MV-4-11 (cell line): Measurements from ENCODE around the gene RLN3.
"Not testable (repeated sequence)": the region's sequence is repeated elsewhere in the genome, so short reads cannot be mapped to it uniquely, and the experiment has no call there.

Source experiments
- DNase-seq: peaks from one replicate; lab custom pipeline; 2025; lab: John Stamatoyannopoulos, UW

The RLN3 gene

DNA sequence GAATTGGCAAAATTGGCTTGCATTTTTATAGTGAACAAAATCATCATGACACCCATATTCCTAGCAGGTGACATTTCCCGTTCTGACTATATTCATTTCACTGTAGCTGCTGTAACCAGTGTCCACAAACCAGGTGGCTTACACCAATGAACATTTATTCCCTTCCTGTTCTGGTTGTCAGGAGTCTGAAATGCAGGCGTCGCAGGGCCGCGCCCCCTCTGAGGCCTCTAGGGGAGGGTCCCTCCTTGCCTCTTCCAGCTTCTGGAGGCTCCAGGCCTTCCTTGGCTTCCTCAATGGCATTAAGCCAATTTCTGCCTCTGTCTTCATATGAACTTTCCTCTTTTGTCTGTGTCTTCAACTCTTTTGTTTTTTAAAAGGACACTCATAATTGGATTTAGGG lies 6.5 kb upstream of the RLN3 start:
- no peak for DNase-seq

DNA sequence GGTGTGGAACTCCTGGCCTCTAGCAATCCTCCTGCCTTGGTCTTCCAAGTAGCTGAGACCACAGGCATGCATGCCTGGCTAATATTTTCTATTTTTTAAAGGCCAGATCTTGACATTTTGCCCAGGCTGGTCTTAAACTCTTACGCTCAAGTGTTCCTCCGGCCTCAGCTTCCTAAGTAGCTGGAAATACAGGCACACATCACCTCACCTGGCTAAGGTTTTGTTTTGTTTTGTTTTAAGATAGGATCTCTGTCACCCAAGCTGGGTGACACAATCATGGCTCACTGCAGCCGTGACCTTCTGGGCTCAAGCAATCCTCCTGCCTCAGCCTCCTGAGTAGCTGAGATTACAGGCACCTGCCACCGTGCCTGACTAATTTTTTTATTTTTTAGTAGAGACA lies 5.5 kb upstream of the RLN3 start:
- DNase-seq: no peak

DNA sequence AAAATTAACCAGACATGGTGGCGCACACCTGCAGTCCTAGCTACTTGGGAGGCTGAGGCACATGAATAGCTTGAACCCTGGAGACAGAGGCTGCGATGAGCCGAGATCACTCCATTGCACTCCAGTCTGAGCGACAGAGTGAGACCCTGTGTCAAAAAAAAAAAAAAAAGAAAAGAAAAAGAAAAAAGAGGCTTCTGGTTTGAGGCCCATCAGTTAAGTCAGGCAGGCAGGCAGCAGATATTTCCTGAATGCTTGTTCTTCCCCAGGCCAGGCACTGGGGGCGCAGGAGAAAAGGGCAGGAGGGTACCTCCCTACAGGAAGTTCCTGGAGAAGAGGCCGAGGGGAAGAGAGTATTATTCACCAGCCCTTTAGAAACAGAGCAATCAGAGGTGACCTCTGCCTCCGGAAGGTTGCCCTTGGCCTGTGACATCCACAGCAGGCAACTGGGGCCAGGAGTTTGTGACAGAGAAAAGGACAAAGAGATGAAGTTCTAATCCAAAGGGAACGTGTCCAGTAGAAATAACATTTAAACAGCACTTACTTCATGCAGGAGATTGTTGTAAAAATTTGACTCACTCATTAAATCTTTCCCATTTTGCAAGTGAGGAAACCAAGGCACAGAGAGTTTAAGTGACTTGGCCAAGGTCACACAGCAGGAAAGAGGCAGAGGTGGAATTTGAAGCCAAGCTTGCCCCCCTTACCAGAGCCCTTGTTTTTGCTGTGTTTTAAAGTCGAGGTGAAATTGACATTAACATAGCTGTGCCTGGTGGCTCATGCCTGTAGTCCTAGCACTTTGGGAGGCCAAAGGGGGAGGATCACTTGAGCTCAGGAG lies 4.3 kb upstream of the RLN3 start:
- peak; percentile 89 for DNase-seq

DNA sequence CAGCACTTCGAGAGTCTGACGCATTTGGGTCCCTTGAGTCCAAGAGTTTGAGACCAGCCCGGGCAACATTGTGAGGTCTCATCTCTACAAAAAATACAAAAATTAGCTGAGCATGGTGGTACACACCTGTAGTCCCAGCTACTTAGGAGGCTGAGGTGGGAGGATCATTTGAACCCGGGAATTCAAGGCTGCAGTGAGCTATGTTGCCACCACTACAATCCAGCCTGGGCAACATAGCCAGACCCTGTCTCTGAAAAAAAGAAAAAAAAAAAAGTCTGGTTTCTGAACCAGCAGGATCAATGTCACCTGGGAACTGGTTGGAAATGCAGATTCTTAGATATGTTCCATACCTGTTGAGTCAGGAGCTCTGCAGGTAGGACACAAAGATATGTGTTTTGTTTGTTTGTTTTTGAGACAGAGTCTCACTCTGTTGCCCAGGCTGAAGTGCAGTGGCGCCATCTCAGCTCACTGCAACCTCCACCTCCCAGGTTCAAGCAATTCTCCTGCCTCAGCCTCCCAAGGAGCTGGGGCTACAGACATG lies 1.2 kb upstream of the RLN3 start:
- not testable (repeated sequence) for DNase-seq

DNA sequence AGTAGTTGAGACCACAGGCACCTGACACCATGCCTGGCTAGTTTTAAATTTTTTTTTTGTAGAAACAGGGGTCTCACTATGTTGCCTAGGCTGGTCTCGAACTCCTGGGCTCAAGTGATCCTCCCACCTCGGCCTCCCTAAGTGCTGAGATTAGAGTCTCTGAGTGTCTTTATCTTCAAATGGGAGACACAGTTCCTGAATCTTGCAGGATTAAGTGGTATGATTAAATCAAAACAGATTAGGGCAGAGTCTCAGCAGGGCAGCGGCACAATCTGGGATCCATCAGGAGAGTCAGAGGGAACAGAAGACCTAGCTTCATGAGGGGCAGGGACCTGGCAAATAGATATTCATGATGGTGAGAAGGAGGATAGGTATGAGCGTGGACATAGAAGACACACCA lies 953 bp downstream of the RLN3 start:
- no peak for DNase-seq

DNA sequence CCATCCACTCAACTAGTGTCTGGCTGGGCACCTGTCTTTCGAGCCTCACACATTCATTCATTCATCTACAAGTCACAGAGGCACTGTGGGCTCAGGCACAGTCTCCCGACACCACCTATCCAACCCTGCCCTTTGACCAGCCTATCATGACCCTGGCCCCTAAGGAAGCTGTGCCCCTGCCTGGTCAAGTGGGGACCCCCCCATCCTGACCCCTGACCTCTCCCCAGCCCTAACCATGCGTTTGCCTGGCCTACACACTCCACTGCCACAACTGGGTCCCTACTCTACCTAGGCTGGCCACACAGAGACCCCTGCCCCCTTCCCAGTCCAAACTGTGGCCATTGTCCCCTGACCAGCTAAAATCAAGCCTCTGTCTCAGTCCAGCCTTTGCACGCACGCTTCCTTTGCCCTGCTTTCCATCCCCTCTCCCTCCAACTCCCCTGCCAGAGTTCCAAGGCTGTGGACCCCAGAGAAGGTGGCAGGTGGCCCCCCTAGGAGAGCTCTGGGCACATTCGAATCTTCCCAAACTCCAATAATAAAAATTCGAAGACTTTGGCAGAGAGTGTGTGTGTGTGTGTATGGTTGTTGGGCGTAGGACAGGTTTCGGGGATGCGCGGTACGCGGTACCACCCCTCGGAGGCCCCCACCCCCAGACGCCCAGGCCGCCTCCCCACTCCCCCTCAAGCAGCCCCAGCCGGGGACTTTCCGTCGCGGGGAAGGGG lies 3.2 kb downstream of the RLN3 start:
- DNase-seq: no peak

DNA sequence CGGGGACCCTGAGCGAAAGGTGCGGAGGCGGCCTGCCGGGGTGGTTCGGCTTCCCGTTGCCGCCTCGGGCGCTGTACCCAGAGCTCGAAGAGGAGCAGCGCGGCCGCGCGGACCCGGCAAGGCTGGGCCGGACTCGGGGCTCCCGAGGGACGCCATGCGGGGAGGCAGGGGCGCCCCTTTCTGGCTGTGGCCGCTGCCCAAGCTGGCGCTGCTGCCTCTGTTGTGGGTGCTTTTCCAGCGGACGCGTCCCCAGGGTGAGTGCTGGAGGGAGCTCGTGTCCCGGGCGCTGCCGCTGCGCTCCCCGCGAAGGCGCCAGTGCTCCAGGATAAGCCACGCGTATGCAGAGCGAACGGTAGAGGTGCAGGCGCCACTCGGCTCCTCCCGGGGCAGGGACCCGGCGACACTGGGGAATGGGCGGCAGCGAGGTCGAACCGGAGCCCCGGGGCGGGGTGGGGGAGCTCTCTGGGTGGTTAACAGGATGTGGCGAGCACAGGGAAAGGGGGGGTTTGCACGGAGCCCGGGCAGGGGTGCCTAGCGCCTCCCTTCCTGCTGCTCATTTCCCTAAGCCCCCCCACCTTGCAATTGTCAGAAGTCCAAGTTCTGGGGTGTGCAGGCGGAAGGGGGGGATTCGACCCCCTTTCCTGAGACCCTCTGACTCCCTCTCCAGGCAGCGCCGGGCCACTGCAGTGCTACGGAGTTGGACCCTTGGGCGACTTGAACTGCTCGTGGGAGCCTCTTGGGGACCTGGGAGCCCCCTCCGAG lies 4.0 kb downstream of the RLN3 start, which contains the start of gene IL27RA:
Gene IL27RA (plus strand): TSS at position 44 of the 762 bp plus-strand sequence. CDS start 111 bp downstream, at position 155.
- DNase-seq: peak; percentile 61

DNA sequence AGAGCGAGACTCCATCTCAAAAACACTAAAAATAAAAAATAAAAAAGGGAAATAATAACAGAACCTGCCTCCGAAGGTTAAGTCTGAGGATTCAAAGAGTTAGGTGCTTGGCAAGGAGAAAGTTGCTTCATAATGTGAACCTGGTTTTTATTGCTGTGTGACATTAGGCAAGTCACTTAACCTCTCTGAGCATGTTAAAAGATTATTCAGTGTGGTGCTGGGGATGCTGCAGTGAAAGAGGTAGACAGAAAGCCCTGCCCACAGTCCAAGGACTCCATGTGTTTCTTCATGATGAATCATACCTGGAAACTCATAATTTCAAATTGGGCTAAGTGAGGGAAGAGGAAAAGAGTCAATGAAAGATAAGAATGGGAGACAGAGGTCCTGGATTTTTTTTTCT lies 6.0 kb downstream of the RLN3 start:
- DNase-seq: no peak

DNA sequence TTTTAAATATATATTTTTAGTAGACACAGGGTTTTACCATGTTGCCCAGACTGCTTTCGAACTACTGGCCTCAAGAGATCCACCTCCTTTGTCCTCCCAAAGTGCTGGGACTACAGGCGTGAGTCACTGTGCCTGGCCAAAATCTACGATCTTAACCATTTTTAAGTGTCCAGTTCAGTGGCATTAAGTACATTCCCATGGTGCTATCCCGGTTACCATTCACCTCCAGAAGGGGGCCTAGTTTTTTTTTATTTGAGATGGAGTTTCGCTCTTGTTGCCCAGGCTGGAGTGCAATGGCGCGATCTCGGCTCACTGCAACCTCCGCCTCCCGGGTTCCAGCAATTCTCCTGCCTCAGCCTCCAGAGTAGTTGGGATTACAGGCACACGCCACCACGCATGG lies 7.2 kb downstream of the RLN3 start:
- not testable (repeated sequence) for DNase-seq

DNA sequence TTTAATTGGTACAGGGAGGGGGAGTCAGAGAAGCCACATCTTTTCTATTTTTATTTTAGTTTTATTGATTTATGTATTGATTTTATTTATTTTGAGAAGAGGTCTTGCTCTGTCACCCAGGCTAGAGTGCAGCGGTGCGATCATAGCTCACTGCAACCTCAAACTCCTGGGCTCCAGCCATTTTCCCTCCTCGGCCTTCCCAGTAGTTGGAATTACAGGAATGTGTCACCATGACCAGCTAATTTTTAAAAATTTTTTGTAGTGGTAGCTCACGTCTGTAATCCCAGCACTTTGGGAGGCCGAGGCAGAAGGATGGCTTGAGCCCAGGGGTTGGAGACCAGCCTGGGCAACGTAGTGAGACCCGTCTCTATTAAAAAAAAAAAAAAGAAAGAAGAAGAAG lies 7.8 kb downstream of the RLN3 start:
- no peak for DNase-seq

DNA sequence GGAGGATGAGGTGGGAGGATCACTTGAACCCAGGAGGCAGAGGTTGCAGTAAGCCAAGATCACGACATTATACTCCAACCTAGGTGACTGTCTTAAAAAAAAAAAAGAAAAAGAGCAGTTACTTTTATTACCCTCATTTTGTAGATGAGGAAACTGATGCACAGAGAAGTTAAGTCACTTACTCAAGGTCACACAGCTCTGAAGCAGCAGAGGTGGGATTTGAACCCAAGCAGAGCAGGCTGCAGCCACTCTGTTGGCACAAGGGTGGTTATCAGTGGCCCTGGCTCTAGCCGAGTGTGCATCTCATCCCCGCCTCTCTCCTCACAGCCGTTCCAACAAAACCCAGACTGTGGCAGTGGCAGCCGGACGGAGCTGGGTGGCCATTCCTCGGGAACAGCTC lies 11.2 kb downstream of the RLN3 start:
- DNase-seq: no peak

DNA sequence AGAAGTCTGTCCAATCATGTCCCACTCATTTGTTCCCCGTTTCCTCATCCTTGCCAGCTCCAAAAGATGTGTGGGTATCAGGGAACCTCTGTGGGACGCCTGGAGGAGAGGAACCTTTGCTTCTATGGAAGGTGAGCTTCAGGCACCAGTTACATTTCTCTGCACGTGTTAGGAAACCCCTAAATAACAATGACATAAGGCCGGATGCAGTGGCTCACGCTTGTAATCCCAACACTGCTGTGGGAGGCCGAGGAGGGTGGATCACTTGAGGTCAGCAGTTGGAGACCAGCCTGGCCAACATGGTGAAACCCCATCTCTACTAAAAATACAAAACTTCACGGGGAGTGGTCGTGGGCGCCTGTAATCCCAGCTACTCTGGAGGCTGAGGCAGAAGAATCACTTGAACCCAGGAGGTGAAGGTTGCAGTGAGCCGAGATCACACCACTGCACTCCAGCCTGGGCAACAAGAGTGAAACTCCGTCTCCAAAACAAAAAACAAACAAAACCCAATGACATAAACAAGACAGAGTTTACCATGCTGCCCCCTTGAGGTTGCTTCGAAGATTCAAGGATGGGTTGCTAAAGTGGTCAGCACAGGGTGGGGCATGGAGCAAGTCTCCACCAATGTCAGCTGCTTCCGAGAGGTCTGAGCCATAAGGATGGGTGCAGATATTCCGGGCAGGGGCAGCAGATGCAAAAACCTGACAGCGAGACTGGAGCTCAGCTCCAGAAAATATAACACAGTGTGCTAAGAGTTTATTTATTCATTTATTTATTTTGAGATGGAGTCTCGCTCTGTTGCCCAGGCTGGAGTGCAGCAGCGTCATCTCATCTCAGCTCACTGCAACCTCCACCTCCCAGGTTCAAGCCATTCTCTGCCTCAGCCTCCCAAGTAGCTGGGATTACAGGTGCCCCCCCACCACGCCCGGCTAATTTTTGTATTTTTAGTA lies 15.0 kb downstream of the RLN3 start:
- DNase-seq: peak; percentile 89

DNA sequence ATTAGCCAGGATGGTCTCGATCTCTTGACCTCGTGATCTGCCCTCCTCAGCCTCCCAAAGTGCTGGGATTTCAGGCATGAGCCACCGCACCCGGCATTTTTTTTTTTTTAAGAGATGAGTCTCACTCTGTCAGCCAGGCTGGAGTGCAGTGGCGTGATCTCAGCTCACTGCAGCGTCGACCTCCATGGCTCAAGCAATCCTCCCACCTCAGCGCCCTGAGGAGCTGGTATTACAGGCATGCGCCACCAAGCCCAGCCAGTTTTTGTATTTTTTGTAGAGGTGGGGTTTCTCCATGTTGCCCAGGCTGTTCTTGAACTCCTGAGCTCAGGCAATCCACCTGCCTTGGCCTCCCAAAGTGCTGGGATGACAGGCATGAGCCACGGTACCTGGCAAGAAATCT lies 19.9 kb downstream of the RLN3 start:
- not testable (repeated sequence) for DNase-seq

DNA sequence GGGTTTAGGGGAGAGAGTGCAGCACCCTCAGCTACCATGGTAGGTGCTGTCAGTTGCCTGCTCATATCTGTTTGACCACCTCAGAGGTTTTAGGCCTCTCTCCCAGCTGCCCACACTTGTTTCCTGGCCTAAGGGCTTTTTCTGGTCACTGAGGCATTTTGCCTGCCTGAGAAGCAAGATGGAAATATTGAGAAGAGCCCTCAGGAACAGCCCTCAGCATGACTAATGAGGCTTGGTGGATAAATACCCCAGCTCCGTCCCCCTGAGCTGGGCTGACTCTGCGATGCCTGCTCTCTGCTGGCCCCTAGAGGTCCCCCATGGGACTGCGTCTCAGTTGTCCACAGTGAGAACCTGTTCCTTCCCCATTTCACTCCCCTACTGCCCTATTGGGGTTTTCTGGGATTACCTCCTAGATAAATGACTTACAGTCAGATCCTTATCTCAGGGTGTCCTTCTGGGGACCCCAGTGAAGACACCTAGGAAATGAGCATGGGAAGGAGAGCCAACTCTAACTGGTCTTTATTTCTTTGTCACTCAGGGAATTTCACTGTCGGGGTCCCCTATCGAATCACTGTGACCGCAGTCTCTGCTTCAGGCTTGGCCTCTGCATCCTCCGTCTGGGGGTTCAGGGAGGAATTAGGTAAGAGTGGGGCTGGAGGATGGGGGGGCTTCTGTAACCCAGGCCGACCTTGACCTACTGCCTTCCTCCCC lies 20.6 kb downstream of the RLN3 start:
- peak; percentile 87 for DNase-seq

DNA sequence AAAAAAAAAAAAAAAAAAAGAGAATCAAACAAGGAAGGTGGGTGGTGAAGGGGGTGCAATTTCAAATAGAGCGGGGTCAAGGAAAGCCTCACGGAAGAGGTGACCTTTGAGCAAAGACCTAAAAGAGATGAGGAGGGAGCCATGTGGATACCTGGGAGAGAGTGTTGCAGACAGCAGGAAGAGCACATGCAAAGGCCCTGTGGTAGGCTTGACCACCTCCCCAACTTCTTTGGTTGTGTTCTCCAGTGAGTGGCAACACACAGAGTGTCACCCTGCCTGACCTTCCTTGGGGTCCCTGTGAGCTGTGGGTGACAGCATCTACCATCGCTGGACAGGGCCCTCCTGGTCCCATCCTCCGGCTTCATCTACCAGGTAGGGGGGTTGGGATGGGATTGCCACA lies 22.6 kb downstream of the RLN3 start:
- DNase-seq: no peak

DNA sequence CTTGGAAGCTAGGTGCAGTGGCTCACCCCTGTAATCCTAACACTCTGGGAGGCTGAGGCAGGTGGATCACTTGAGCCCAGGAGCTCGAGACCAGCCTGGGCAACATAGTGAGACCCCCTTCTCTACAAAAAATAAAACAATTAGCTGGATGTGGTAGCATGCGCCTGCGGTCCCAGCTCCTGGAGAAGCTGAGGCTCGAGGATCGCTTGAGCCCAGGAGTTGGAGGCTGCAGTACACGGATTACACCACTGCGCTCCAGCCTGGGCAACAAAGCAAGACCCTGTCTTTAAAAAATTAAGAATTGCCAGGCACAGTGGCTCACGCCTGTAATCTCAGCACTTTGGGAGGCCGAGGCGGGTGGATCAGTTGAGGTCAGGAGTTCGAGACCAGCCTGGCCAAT lies 23.0 kb downstream of the RLN3 start:
- DNase-seq: not testable (repeated sequence)

DNA sequence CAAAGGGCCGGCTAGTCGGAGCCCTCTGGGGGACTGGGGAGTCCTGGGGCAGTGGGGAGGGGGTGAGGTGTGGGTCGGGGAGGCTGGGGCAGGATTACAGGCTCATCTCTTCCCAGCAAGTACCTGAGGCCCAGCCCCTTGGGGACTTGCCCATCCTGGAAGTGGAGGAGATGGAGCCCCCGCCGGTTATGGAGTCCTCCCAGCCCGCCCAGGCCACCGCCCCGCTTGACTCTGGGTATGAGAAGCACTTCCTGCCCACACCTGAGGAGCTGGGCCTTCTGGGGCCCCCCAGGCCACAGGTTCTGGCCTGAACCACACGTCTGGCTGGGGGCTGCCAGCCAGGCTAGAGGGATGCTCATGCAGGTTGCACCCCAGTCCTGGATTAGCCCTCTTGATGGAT lies 24.0 kb downstream of the RLN3 start:
- DNase-seq: no peak

DNA sequence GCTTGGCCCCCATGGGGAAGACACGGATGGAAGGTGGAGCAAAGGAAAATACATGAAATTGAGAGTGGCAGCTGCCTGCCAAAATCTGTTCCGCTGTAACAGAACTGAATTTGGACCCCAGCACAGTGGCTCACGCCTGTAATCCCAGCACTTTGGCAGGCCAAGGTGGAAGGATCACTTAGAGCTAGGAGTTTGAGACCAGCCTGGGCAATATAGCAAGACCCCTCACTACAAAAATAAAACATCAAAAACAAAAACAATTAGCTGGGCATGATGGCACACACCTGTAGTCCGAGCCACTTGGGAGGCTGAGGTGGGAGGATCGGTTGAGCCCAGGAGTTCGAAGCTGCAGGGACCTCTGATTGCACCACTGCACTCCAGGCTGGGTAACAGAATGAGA lies 24.5 kb downstream of the RLN3 start:
- DNase-seq: no peak

DNA sequence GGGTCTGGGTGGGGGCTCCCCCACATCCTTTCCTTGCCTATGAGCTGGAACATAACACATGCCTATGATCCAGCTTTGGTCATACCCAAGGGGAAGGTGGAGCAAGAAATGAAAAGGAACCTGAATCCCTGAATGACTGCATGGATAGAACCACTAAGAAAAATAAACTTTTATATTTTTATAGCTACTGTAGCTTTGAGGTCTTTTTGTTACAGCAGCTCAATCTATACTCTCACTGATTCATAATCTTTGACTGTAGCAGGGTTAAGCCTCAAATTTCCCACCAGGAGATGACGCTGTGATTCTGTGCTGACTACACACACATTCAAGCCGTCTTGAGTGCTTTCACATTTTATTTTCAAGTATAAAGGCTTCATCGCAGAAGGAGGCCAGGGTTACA lies 25.1 kb downstream of the RLN3 start:
- no peak for DNase-seq

DNA sequence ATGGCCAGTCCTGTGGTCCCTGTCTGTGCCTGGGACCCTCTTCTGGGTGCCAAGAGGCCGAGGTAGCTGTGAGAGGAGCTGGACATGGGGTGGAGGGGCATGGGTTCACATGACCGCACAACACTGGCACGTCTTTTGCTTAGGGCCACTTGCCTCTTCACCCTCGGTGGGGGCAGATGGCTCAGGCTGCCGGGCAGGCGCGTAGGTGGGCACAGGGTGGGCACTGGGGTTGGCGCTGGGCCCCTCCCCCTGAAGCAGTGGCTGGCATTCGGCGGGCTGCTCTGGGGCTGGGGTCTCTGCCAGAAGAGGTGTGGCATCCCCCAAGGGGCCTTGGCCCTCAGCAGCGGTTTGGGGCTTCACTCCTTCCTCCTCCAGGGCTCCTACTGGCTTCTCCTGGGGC lies 25.6 kb downstream of the RLN3 start:
- DNase-seq: no peak

DNA sequence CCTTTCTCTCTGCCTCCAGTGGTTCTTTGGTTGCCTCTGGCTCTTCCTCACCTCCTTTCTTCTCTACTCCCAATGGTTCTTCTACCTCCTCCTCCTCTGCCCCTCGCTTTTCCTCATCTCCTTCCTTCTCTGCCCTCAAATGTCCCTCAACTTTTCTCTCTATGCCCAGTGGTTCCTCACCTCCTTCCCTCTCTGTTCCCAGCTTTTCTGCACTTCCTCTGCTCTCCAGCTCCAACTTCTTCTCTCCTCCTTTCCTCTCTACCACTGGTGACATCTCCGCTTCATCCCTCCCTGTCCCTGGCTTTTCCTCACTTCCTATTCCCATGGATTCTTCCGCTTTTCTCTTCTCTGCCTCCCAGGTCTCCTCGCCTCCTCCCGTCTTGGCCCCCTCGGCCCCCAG lies 26.2 kb downstream of the RLN3 start:
- DNase-seq: no peak
